ENCODE measurements around the gene LY9. TPM values are rescaled to one million over a fixed set of nuclear protein-coding genes. Genes with fewer than 3 reads are reported as not detected.

The LY9 gene
- total RNA-seq, 5 donors from 2014 or later (not counting 1 experiment from before 2014, with no cell fraction given) = 95.4 to 127 (median 101) TPM

DNA sequence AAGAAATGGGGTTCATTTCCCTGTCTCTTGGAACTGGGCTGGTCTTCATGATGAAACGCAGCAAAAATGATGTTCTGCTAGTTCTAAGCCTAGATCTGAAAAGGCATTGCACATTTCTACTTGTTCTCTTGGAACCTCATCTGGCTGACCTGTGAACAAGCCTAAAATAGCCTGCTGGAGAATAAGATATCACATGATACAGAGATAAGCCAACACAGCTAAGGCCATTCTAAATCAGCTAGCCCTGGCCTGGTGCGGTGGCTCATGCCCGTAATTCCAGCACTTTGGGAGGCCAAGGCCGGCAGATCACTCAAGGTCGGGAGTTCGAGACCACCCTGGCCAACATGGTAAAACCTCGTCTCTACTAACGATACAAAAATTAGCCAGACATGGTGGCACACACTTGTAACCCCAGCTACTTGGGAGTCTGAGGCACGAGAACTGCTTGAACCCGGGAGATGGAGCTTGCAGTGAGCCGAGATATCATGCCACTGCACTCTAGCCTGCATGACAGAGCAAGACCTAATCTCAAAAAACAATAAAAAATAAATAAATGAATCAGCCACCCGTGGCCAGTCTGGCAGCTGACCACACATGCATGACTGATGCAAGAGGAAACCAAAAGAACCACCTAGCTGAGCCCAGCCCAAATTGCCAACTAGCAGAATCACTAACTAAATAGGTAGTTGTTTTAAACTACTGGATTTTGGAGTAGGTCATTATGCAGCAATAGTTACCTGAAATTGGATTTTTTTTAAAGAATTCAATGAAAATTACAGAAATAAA is 48.7 kb downstream of the LY9 start:
- H3K9me3 Mint-ChIP-seq = peaks cover 0 to 3% (median 0%) of the 10 kb centered on the region in 3 donors
- ChIA-PET POLR2A (interaction anchor here in 1 of 2 donors (0.6 kb wide), 1 partner anchor 161 kb away, joined by 3 read pairs; no protein-coding TSS in a partner anchor), CTCF (interaction anchor here in 1 of 2 donors (1.4 kb wide), 1 partner anchor 10 kb away, joined by 6 read pairs; no protein-coding TSS in a partner anchor)
- H3K4me1 Mint-ChIP-seq = peaks cover 20 to 38% (median 25%) of the 10 kb centered on the region in 3 donors
- H3K27me3 Mint-ChIP-seq = peaks cover 0 to 1% of the 10 kb centered on the region in 2 donors
- no peak overlapping the region for H3K27ac ChIP-seq (ENCODE audit: low read length)
- no peak overlapping the region for H3K4me3 ChIP-seq (ENCODE audit: control insufficient read depth in 1 of 2, extremely low read depth in 1 of 2, low read length in 1 of 2)
- peaks cover 0 to 6% of the 10 kb centered on the region in 2 donors for H3K36me3 ChIP-seq (ENCODE audit: control insufficient read depth in 2 of 2, extremely low read depth in 1 of 2, insufficient read depth in 1 of 2, low read length in 1 of 2)
- H3K4me1 ChIP-seq (ENCODE audit: control insufficient read depth in 1 of 2, extremely low read depth in 1 of 2, insufficient read depth in 2 of 2, low read length in 2 of 2) = peaks cover 3 to 26% of the 10 kb centered on the region in 2 experiments
- no peaks in the 10 kb centered on the region for H3K9me3 ChIP-seq
- no peak overlapping the region for H3K27ac Mint-ChIP-seq
- ATAC-seq (replicated peaks in 1 of 4) (no peak), DNase-seq (no peak)
- H3K27me3 ChIP-seq (replicated peaks in 1 of 2; ENCODE audit: control insufficient read depth in 2 of 2, extremely low read depth in 1 of 2, insufficient read depth in 2 of 2, low read length in 1 of 2) = peaks cover 0 to 3% of the 10 kb centered on the region in 2 experiments
- WGBS (ENCODE audit: insufficient coverage) = 100% methylated on average over 11 of the region's 12 CpGs
- no peaks in the 10 kb centered on the region for H3K36me3 Mint-ChIP-seq
- no peak overlapping the region for H3K4me3 Mint-ChIP-seq

DNA sequence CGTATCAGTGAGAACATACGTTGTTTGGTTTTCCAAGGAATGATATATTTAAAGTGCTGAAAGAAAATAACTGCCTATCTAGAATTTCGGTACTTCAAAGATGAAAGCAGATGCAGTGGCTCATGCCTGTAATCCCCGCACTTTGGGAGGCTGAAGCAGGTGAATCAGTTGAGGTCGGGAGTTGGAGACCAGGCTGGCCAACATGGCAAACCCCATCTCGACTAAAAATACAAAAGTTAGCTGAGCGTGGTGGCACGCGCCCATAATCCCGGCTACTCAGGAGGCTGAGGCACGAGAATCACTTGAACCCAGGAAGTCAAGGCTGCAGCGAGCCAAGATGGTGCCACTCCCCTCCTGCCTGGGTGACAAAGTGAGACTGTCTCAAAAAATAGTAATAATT is 50.3 kb downstream of the LY9 start:
- ATAC-seq (replicated peaks in 1 of 4) (no peak), DNase-seq (no peak)
- Mint-ChIP-seq H3K4me1 (peaks cover 15 to 33% (median 19%) of the 10 kb centered on the region in 3 donors), H3K27me3 (peaks cover 0 to 1% of the 10 kb centered on the region in 2 donors), H3K36me3 (no peaks in the 10 kb centered on the region), H3K27ac (no peak overlapping the region), H3K4me3 (no peak overlapping the region), H3K9me3 (peaks cover 0 to 3% (median 0%) of the 10 kb centered on the region in 3 donors)
- peaks cover 0 to under 1% of the 10 kb centered on the region in 2 donors for H3K36me3 ChIP-seq (ENCODE audit: control insufficient read depth in 2 of 2, extremely low read depth in 1 of 2, insufficient read depth in 1 of 2, low read length in 1 of 2)
- POLR2A ChIA-PET = no interaction called here
- H3K4me3 ChIP-seq (ENCODE audit: control insufficient read depth in 1 of 2, extremely low read depth in 1 of 2, low read length in 1 of 2) = no peak overlapping the region
- CTCF ChIA-PET = no interaction called here
- WGBS (ENCODE audit: insufficient coverage) = 94% methylated on average over 8 of the region's 12 CpGs
- H3K27ac ChIP-seq (ENCODE audit: low read length) = no peak overlapping the region
- no peaks in the 10 kb centered on the region for H3K9me3 ChIP-seq
- H3K4me1 ChIP-seq (ENCODE audit: control insufficient read depth in 1 of 2, extremely low read depth in 1 of 2, insufficient read depth in 2 of 2, low read length in 2 of 2) = peaks cover 3 to 18% of the 10 kb centered on the region in 2 experiments
- peaks cover 0 to 3% of the 10 kb centered on the region in 2 experiments for H3K27me3 ChIP-seq (replicated peaks in 1 of 2; ENCODE audit: control insufficient read depth in 2 of 2, extremely low read depth in 1 of 2, insufficient read depth in 2 of 2, low read length in 1 of 2)

DNA sequence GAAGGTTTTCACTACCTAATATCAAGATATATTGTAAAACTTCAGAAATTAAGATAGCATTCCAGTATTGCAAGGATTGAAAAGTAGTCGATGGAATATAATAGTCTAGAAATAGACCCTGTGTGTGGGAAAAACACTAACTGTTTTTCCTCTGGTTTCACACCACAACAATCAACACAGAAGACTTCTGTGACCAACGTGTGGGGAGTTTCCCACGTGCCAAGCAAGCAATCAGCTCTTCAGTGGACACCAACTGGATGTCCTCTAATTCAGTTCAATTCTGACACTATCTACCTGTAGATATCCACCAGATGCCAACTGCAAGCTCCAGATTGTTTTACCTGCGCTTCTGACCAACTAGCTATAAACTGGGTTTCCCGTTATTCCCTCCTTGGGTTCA is 54.6 kb downstream of the LY9 start:
- ATAC-seq (replicated peaks in 1 of 4) (no peak), DNase-seq (peak in 2 of 35 experiments; percentile 19 to 46)
- Histone ChIP-seq H3K27me3 (replicated peaks in 1 of 2; ENCODE audit: control insufficient read depth in 2 of 2, extremely low read depth in 1 of 2, insufficient read depth in 2 of 2, low read length in 1 of 2) (peaks cover 0 to 3% of the 10 kb centered on the region in 2 experiments), H3K36me3 (ENCODE audit: control insufficient read depth in 2 of 2, extremely low read depth in 1 of 2, insufficient read depth in 1 of 2, low read length in 1 of 2) (no peaks in the 10 kb centered on the region), H3K4me3 (ENCODE audit: control insufficient read depth in 1 of 2, extremely low read depth in 1 of 2, low read length in 1 of 2) (no peak overlapping the region), H3K27ac (ENCODE audit: low read length) (no peak overlapping the region), H3K4me1 (ENCODE audit: control insufficient read depth in 1 of 2, extremely low read depth in 1 of 2, insufficient read depth in 2 of 2, low read length in 2 of 2) (peaks cover 7 to 27% of the 10 kb centered on the region in 2 experiments), H3K9me3 (no peaks in the 10 kb centered on the region)
- no peak overlapping the region for H3K4me3 Mint-ChIP-seq
- CTCF ChIA-PET = interaction anchor here in 1 of 2 donors (0.8 to 2.0 kb wide), 4 partner anchors 8 to 95 kb away, joined by 3 to 8 read pairs (median 4); no protein-coding TSS in a partner anchor
- H3K27me3 Mint-ChIP-seq = no peaks in the 10 kb centered on the region
- WGBS (ENCODE audit: insufficient coverage) = 48% methylated on average over 2 of the region's 5 CpGs
- peaks cover 0 to 3% (median 0%) of the 10 kb centered on the region in 3 donors for H3K9me3 Mint-ChIP-seq
- H3K27ac Mint-ChIP-seq = peak overlapping the region in 1 of 2 donors; percentile 11
- peaks cover 2 to 10% (median 7%) of the 10 kb centered on the region in 3 donors for H3K4me1 Mint-ChIP-seq
- H3K36me3 Mint-ChIP-seq = no peaks in the 10 kb centered on the region
- POLR2A ChIA-PET = interaction anchor here (0.6 to 1.0 kb wide), 2 partner anchors 10 to 15 kb away, joined by 3 read pairs; no protein-coding TSS in a partner anchor

DNA sequence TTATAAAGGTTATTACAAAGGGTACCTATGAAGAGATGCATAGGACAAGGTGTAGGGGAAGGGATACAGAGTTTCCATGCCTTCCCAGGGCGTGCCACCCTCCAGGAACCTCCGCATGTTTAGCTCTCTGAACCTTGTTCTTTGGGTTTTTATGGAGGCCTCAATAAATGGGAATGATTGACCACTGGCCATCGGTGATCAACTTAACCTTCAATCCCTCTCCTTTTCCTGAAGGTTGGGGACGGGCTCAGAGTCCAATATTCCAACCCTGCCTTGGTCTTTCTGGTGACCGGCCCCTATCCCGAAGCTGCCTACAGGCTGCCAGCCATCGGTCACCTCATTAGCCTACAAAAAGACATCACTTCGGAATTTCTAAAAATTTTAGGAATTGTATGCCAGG is 55.0 kb downstream of the LY9 start:
- no peak for ATAC-seq (replicated peaks in 1 of 4)
- POLR2A ChIA-PET = no interaction called here
- Histone ChIP-seq H3K4me3 (ENCODE audit: control insufficient read depth in 1 of 2, extremely low read depth in 1 of 2, low read length in 1 of 2) (no peak overlapping the region), H3K27ac (ENCODE audit: low read length) (no peak overlapping the region), H3K9me3 (no peaks in the 10 kb centered on the region), H3K4me1 (ENCODE audit: control insufficient read depth in 1 of 2, extremely low read depth in 1 of 2, insufficient read depth in 2 of 2, low read length in 2 of 2) (peaks cover 7 to 31% of the 10 kb centered on the region in 2 experiments), H3K36me3 (ENCODE audit: control insufficient read depth in 2 of 2, extremely low read depth in 1 of 2, insufficient read depth in 1 of 2, low read length in 1 of 2) (no peaks in the 10 kb centered on the region), H3K27me3 (replicated peaks in 1 of 2; ENCODE audit: control insufficient read depth in 2 of 2, extremely low read depth in 1 of 2, insufficient read depth in 2 of 2, low read length in 1 of 2) (peaks cover 0 to 3% of the 10 kb centered on the region in 2 experiments)
- no peak overlapping the region for H3K27ac Mint-ChIP-seq
- no CpG with 5 or more reads among the region's 8 CpGs for WGBS (ENCODE audit: insufficient coverage)
- no peak overlapping the region for H3K4me3 Mint-ChIP-seq
- no peaks in the 10 kb centered on the region for H3K36me3 Mint-ChIP-seq
- peaks cover 0 to 3% (median 0%) of the 10 kb centered on the region in 3 donors for H3K9me3 Mint-ChIP-seq
- H3K27me3 Mint-ChIP-seq = no peaks in the 10 kb centered on the region
- peaks cover 2 to 10% (median 6%) of the 10 kb centered on the region in 3 donors for H3K4me1 Mint-ChIP-seq
- DNase-seq = no peak
- CTCF ChIA-PET = interaction anchor here in 1 of 2 donors (0.8 to 2.0 kb wide), 4 partner anchors 9 to 95 kb away, joined by 3 to 8 read pairs (median 4); no protein-coding TSS in a partner anchor

DNA sequence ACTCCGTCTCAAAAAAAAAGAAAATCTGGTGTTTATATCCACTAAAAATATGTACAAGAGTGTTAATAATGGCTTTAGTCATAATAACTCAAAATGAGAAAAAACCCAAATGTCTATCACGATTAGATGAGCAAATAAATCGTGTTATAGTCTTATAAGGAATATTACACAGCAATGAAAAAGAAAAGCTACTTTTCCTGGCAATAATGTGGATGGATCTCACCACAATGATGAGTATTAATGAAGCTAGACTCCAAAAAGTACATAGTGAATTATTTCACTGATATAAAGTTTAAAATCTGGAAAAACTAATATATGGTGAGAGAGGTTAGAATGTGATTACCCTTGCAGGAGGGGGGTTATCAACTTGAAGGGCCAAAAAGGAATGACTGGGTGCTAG is 57.0 kb downstream of the LY9 start:
- H3K27me3 Mint-ChIP-seq = no peaks in the 10 kb centered on the region
- Histone ChIP-seq H3K36me3 (ENCODE audit: control insufficient read depth in 2 of 2, extremely low read depth in 1 of 2, insufficient read depth in 1 of 2, low read length in 1 of 2) (no peaks in the 10 kb centered on the region), H3K27ac (ENCODE audit: low read length) (no peak overlapping the region), H3K4me1 (ENCODE audit: control insufficient read depth in 1 of 2, extremely low read depth in 1 of 2, insufficient read depth in 2 of 2, low read length in 2 of 2) (peaks cover 13 to 34% of the 10 kb centered on the region in 2 experiments), H3K27me3 (replicated peaks in 1 of 2; ENCODE audit: control insufficient read depth in 2 of 2, extremely low read depth in 1 of 2, insufficient read depth in 2 of 2, low read length in 1 of 2) (no peaks in the 10 kb centered on the region), H3K4me3 (ENCODE audit: control insufficient read depth in 1 of 2, extremely low read depth in 1 of 2, low read length in 1 of 2) (no peak overlapping the region), H3K9me3 (no peaks in the 10 kb centered on the region)
- no peak overlapping the region for H3K4me3 Mint-ChIP-seq
- no peaks in the 10 kb centered on the region for H3K36me3 Mint-ChIP-seq
- ChIA-PET CTCF (no interaction called here), POLR2A (interaction anchor here (0.5 to 0.7 kb wide), 2 partner anchors 57 to 313 kb away, joined by 3 to 6 read pairs; no protein-coding TSS in a partner anchor)
- H3K4me1 Mint-ChIP-seq = peaks cover 2 to 11% (median 4%) of the 10 kb centered on the region in 3 donors
- no peak overlapping the region for H3K27ac Mint-ChIP-seq
- ATAC-seq (replicated peaks in 1 of 4) (no peak), DNase-seq (no peak)
- no CpG with 5 or more reads among the region's 3 CpGs for WGBS (ENCODE audit: insufficient coverage)
- H3K9me3 Mint-ChIP-seq = peaks cover 0 to 2% (median 0%) of the 10 kb centered on the region in 3 donors

DNA sequence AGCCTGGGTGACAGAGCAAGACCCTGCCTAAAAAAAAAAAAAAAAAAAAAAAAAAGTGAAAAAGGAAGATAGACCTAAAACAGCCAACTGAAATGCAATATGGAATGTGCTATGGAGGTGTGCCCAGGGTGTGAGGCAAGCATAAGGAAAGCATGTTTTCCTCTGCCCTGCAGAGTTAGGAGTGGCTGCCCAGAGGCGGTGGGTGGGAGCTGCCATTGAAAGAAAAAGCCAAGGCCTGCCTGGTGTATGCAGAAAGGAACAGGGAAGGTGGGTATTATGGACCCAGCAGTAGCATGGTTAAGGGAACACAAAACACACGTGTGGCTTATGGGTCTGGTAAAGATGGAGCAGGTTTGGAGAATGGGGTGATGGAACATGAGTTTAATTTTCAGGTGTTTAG is 57.8 kb downstream of the LY9 start:
- WGBS (ENCODE audit: insufficient coverage) = 88% methylated on average over 2 of the region's 2 CpGs
- no peaks in the 10 kb centered on the region for H3K36me3 ChIP-seq (ENCODE audit: control insufficient read depth in 2 of 2, extremely low read depth in 1 of 2, insufficient read depth in 1 of 2, low read length in 1 of 2)
- DNase-seq (no peak), ATAC-seq (replicated peaks in 1 of 4) (no peak)
- peak overlapping the region; percentile 12 to 73 for H3K27ac Mint-ChIP-seq
- no peaks in the 10 kb centered on the region for H3K9me3 Mint-ChIP-seq
- H3K4me3 ChIP-seq (ENCODE audit: control insufficient read depth in 1 of 2, extremely low read depth in 1 of 2, low read length in 1 of 2) = no peak overlapping the region
- no peaks in the 10 kb centered on the region for H3K9me3 ChIP-seq
- no peaks in the 10 kb centered on the region for H3K27me3 ChIP-seq (replicated peaks in 1 of 2; ENCODE audit: control insufficient read depth in 2 of 2, extremely low read depth in 1 of 2, insufficient read depth in 2 of 2, low read length in 1 of 2)
- H3K4me1 ChIP-seq (ENCODE audit: control insufficient read depth in 1 of 2, extremely low read depth in 1 of 2, insufficient read depth in 2 of 2, low read length in 2 of 2) = peaks cover 13 to 35% of the 10 kb centered on the region in 2 experiments
- H3K27ac ChIP-seq (ENCODE audit: low read length) = no peak overlapping the region
- H3K36me3 Mint-ChIP-seq = no peaks in the 10 kb centered on the region
- peaks cover 2 to 14% (median 3%) of the 10 kb centered on the region in 3 donors for H3K4me1 Mint-ChIP-seq
- H3K4me3 Mint-ChIP-seq = no peak overlapping the region
- POLR2A ChIA-PET = interaction anchor here (0.5 to 0.6 kb wide), 2 partner anchors 58 to 553 kb away, joined by 3 to 4 read pairs; no protein-coding TSS in a partner anchor
- CTCF ChIA-PET = no interaction called here
- H3K27me3 Mint-ChIP-seq = no peaks in the 10 kb centered on the region

Measured in T-cell (primary cell).